ENCODE results near the gene FAM114A1.
"Not testable (repeated sequence)": the region's sequence is repeated elsewhere in the genome, so short reads cannot be mapped to it uniquely, and the experiment has no call there.

FAM114A1 gene

GRCh38 chr4:38952017-38952416 is 84.4 kb downstream of the FAM114A1 start:
- no peak for TF ChIP-seq CTCF (IDR thresholded peaks at IDR 0.05; ENCODE audit: control insufficient read depth, insufficient read depth, low read depth, low read length, missing control alignments)
- H3K4me3 ChIP-seq (ENCODE audit: control insufficient read depth, low read depth, low read length), result no peak overlapping the region
- DNase-seq (ENCODE audit: low read depth), result no peak

- no peak for DNase-seq (ENCODE audit: low read depth)
- H3K4me3 ChIP-seq (ENCODE audit: control insufficient read depth, low read depth, low read length), result no peak overlapping the region
- TF ChIP-seq CTCF (IDR thresholded peaks at IDR 0.05; ENCODE audit: control insufficient read depth, insufficient read depth, low read depth, low read length, missing control alignments), result no peak
These were observed 87.1 kb downstream of the FAM114A1 start for GRCh38 chr4:38954727-38955126.

GRCh38 chr4:38955957-38956356 is 88.4 kb downstream of the FAM114A1 start:
- DNase-seq (ENCODE audit: low read depth), result no peak
- TF ChIP-seq CTCF (IDR thresholded peaks at IDR 0.05; ENCODE audit: control insufficient read depth, insufficient read depth, low read depth, low read length, missing control alignments), result no peak
- no peak overlapping the region for H3K4me3 ChIP-seq (ENCODE audit: control insufficient read depth, low read depth, low read length)

GRCh38 chr4:38957261-38957815 is 89.7 kb downstream of the FAM114A1 start:
- DNase-seq (ENCODE audit: low read depth), result no peak
- no peak overlapping the region for H3K4me3 ChIP-seq (ENCODE audit: control insufficient read depth, low read depth, low read length)
- TF ChIP-seq CTCF (IDR thresholded peaks at IDR 0.05; ENCODE audit: control insufficient read depth, insufficient read depth, low read depth, low read length, missing control alignments), result no peak

- no peak overlapping the region for H3K4me3 ChIP-seq (ENCODE audit: control insufficient read depth, low read depth, low read length)
- no peak for DNase-seq (ENCODE audit: low read depth)
- no peak for TF ChIP-seq CTCF (IDR thresholded peaks at IDR 0.05; ENCODE audit: control insufficient read depth, insufficient read depth, low read depth, low read length, missing control alignments)
These were observed 90.3 kb downstream of the FAM114A1 start for GRCh38 chr4:38957893-38958292.

- no peak overlapping the region for H3K4me3 ChIP-seq (ENCODE audit: control insufficient read depth, low read depth, low read length)
- no peak for DNase-seq (ENCODE audit: low read depth)
- no peak for TF ChIP-seq CTCF (IDR thresholded peaks at IDR 0.05; ENCODE audit: control insufficient read depth, insufficient read depth, low read depth, low read length, missing control alignments)
These were observed 91.0 kb downstream of the FAM114A1 start for GRCh38 chr4:38958453-38959190.

- DNase-seq (ENCODE audit: low read depth); H3K4me3 ChIP-seq (ENCODE audit: control insufficient read depth, low read depth, low read length): not testable (repeated sequence)
These were observed 91.6 kb downstream of the FAM114A1 start for GRCh38 chr4:38959248-38959647.
